ENCODE data around the gene MOV10L1.

The MOV10L1 gene

GRCh38 chr22:50173983-50174355, 84.2 kb downstream of the MOV10L1 start:
- H3F3A ChIP-seq (ENCODE audit: insufficient read depth, low read length): peaks cover 4% of the 10 kb centered on the region; the same call in 1 of the 2 replicates
- no peak overlapping the region for H3K9ac ChIP-seq (ENCODE audit: low read length)
- no peaks in the 10 kb centered on the region for H4K20me1 ChIP-seq (ENCODE audit: insufficient read depth, low read length)
- no peak overlapping the region for H3K4me2 ChIP-seq (ENCODE audit: low read length)
- no peaks in the 10 kb centered on the region for H3K9me2 ChIP-seq (ENCODE audit: low read depth, low read length)
- peaks cover 24% of the 10 kb centered on the region for H3K4me1 ChIP-seq (ENCODE audit: insufficient read depth, low read length, severe bottlenecking)
- H3K36me3 ChIP-seq (ENCODE audit: insufficient read depth, low read length): no peaks in the 10 kb centered on the region
- H3K4me3 ChIP-seq (ENCODE audit: low read depth, low read length, poor library complexity, severe bottlenecking): no peak overlapping the region
- TF ChIP-seq CTCF (IDR thresholded peaks at IDR 0.05; ENCODE audit: low read length) (no peak), EZH2 (IDR thresholded peaks at IDR 0.05; ENCODE audit: borderline replicate concordance, low read length) (no peak)
- no peaks in the 10 kb centered on the region for H3K79me2 ChIP-seq (ENCODE audit: insufficient read depth, low read length)
- H3K27me3 ChIP-seq (ENCODE audit: insufficient read depth, low read length): no peaks in the 10 kb centered on the region; the same call in 1 of the 2 replicates
- H2AFZ ChIP-seq (ENCODE audit: low read length): no peak overlapping the region
- H3K9me3 ChIP-seq (ENCODE audit: low read length): no peaks in the 10 kb centered on the region
- no peak overlapping the region for H3K27ac ChIP-seq (ENCODE audit: low read depth, low read length, poor library complexity, severe bottlenecking)

- H3K9ac ChIP-seq (ENCODE audit: low read length): no peak overlapping the region
- H3K9me3 ChIP-seq (ENCODE audit: low read length): no peaks in the 10 kb centered on the region
- H3K36me3 ChIP-seq (ENCODE audit: insufficient read depth, low read length): no peaks in the 10 kb centered on the region
- H3F3A ChIP-seq (ENCODE audit: insufficient read depth, low read length): peaks cover 4% of the 10 kb centered on the region; the same call in 1 of the 2 replicates
- peaks cover 24% of the 10 kb centered on the region for H3K4me1 ChIP-seq (ENCODE audit: insufficient read depth, low read length, severe bottlenecking)
- H3K4me3 ChIP-seq (ENCODE audit: low read depth, low read length, poor library complexity, severe bottlenecking): no peak overlapping the region
- no peak overlapping the region for H3K4me2 ChIP-seq (ENCODE audit: low read length)
- H3K79me2 ChIP-seq (ENCODE audit: insufficient read depth, low read length): no peaks in the 10 kb centered on the region
- TF ChIP-seq CTCF (IDR thresholded peaks at IDR 0.05; ENCODE audit: low read length) (no peak), EZH2 (IDR thresholded peaks at IDR 0.05; ENCODE audit: borderline replicate concordance, low read length) (no peak)
- no peaks in the 10 kb centered on the region for H3K9me2 ChIP-seq (ENCODE audit: low read depth, low read length)
- no peak overlapping the region for H3K27ac ChIP-seq (ENCODE audit: low read depth, low read length, poor library complexity, severe bottlenecking)
- no peaks in the 10 kb centered on the region; the same call in 1 of the 2 replicates for H3K27me3 ChIP-seq (ENCODE audit: insufficient read depth, low read length)
- H2AFZ ChIP-seq (ENCODE audit: low read length): no peak overlapping the region
- H4K20me1 ChIP-seq (ENCODE audit: insufficient read depth, low read length): no peaks in the 10 kb centered on the region
These were observed 84.8 kb downstream of the MOV10L1 start for GRCh38 chr22:50174382-50175190.

- Histone ChIP-seq H3K9me3 (ENCODE audit: low read length) (no peaks in the 10 kb centered on the region), H3K9me2 (ENCODE audit: low read depth, low read length) (no peaks in the 10 kb centered on the region), H3K4me3 (ENCODE audit: low read depth, low read length, poor library complexity, severe bottlenecking) (no peak overlapping the region), H3F3A (ENCODE audit: insufficient read depth, low read length) (peaks cover 4% of the 10 kb centered on the region; the same call in 1 of the 2 replicates), H3K36me3 (ENCODE audit: insufficient read depth, low read length) (no peaks in the 10 kb centered on the region), H3K4me1 (ENCODE audit: insufficient read depth, low read length, severe bottlenecking) (peaks cover 24% of the 10 kb centered on the region), H3K79me2 (ENCODE audit: insufficient read depth, low read length) (no peaks in the 10 kb centered on the region), H3K4me2 (ENCODE audit: low read length) (no peak overlapping the region), H3K9ac (ENCODE audit: low read length) (no peak overlapping the region), H3K27me3 (ENCODE audit: insufficient read depth, low read length) (no peaks in the 10 kb centered on the region; the same call in 1 of the 2 replicates), H3K27ac (ENCODE audit: low read depth, low read length, poor library complexity, severe bottlenecking) (no peak overlapping the region), H2AFZ (ENCODE audit: low read length) (no peak overlapping the region), H4K20me1 (ENCODE audit: insufficient read depth, low read length) (no peaks in the 10 kb centered on the region)
- no peak for TF ChIP-seq EZH2 (IDR thresholded peaks at IDR 0.05; ENCODE audit: borderline replicate concordance, low read length)
- TF ChIP-seq CTCF (IDR thresholded peaks at IDR 0.05; ENCODE audit: low read length): no peak
These were observed 85.3 kb downstream of the MOV10L1 start for GRCh38 chr22:50175191-50175461.
